Kidney (tissue), 14 donors: ENCODE measurements around the gene FBLN2. TPM values are rescaled to one million over a fixed set of nuclear protein-coding genes. Genes with fewer than 3 reads are reported as not detected.

Experiments
- DNase-seq, 5 donors: peaks; one replicate each; pipeline ENCODE4 v3.0.0-alpha.2; 2013 to 2020
- FAIRE-seq: peaks from 2 replicates; lab custom pipeline; 2012; peaks lifted over from hg19 to GRCh38; lab: Jason Lieb, UNC
- H3K27ac ChIP-seq, 2 donors: one replicate each; pipeline ENCODE4 v1.7.0; 2013; ENCODE audit warnings: low read depth in 2 of 2, low read length in 2 of 2, inconsistent platforms in 1 of 2
- H3K27me3 ChIP-seq: one replicate; pipeline ENCODE4 v1.7.1; 2013; ENCODE audit warnings: low read length, inconsistent platforms; ENCODE audit not compliant: control insufficient read depth, insufficient read depth
- H3K36me3 ChIP-seq, 3 donors: one replicate each; pipeline versions ENCODE4 v1.7.0 to v1.7.1; 2013; ENCODE audit warnings: low read length in 3 of 3, control low read depth in 1 of 3, inconsistent platforms in 1 of 3; ENCODE audit not compliant: insufficient read depth in 3 of 3, control insufficient read depth in 2 of 3
- H3K4me1 ChIP-seq, 3 donors: one replicate each; pipeline versions ENCODE4 v1.7.0 to v1.7.1; 2013; ENCODE audit warnings: low read length in 3 of 3, inconsistent platforms in 1 of 3, low read depth in 1 of 3; ENCODE audit not compliant: control insufficient read depth in 2 of 3, insufficient read depth in 2 of 3
- H3K4me3 ChIP-seq, 3 donors: one replicate each; pipeline versions ENCODE4 v1.7.0 to v1.8.1; 2013; ENCODE audit warnings: low read length in 3 of 3, control low read depth in 1 of 3, inconsistent platforms in 1 of 3
- H3K9ac ChIP-seq, 3 donors: one replicate each; pipeline versions ENCODE4 v1.7.0 to v1.7.1; 2013; ENCODE audit warnings: low read length in 3 of 3, control low read depth in 1 of 3, inconsistent platforms in 1 of 3
- H3K9me3 ChIP-seq, 3 donors: one replicate each; pipeline versions ENCODE4 v1.7.0 to v1.7.1; 2013; ENCODE audit warnings: low read length in 3 of 3, control low read depth in 1 of 3, inconsistent platforms in 1 of 3; ENCODE audit not compliant: control insufficient read depth in 2 of 3, insufficient read depth in 1 of 3
- CTCF ChIP-seq: IDR thresholded peaks from 3 replicates; pipeline ENCODE4 v1.5.1; 2012; ENCODE audit warnings: mild to moderate bottlenecking, moderate library complexity, borderline replicate concordance; ENCODE audit not compliant: insufficient read depth; ENCODE audit errors: extremely low read depth
- intact Hi-C: fragments of 100-400 bp; cut with DNase I; formaldehyde crosslinking; loops from one replicate; pipeline ENCODE4 v1.11.1; 2022
- polyA plus RNA-seq: library from polyadenylated mRNA; stranded (reverse); fragments of 350-450 nt; fragmentation: Illumina TruSeq; extraction: RNeasy Lipid Tissue Mini Kit (QIAGEN cat#74804); gene quantifications from one replicate; pipeline ENCODE4 v1.2.3, GENCODE V29; 2014; ENCODE audit warnings: low read depth, low replicate concordance; ENCODE audit not compliant: insufficient read depth
- total RNA-seq: library from RNA; stranded (reverse); fragmentation: NEBNext Ultra II Directional; extraction: Animal tissue kit (Norgen Biotek cat#: 25700); gene quantifications from one replicate; pipeline ENCODE4 v1.2.1, GENCODE V29; 2021
- donor health status: control.
- donor health status: control.
- donor health status: control.
- donor health status: control.
- donor health status: control.
- donor health status: DM: yes; HTN: yes; CAD: no.
- donor health status: Normal renal cell carcinoma (clear cell type).

FBLN2 gene
- total and polyA plus RNA-seq, 2 donors from 2014 or later: 3.2 to 43.4 TPM

- no peak overlapping the region for H3K9ac ChIP-seq
- no peaks in the 10 kb centered on the region for H3K9me3 ChIP-seq
- intact Hi-C loops: no loop called here
- FAIRE-seq: no peak
- no peak for DNase-seq
- H3K27me3 ChIP-seq: no peaks in the 10 kb centered on the region
- TF ChIP-seq CTCF: no peak
- no peaks in the 10 kb centered on the region for H3K36me3 ChIP-seq
- no peaks in the 10 kb centered on the region for H3K4me1 ChIP-seq
- H3K4me3 ChIP-seq: no peak overlapping the region
- H3K27ac ChIP-seq: no peak overlapping the region
These were observed 80.1 kb downstream of the FBLN2 start for GRCh38 chr3:13628841-13629551.

DNA sequence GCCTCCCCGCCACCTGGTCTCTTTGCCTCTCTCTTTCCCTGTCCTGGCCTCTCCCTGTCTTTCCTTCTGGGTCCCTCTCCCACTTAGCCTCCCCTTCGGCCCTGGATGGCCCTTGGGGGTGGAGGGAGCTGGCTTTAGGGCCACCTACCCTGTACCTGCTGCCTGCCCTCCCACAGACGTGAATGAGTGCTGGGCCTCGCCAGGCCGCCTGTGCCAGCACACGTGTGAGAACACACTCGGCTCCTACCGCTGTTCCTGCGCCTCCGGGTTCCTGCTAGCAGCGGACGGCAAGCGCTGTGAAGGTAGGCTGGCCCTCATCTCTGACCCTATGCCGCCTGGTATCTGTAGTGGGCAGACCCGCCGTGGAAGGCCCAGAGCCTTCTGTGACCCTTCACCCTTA, 80.7 kb downstream of the FBLN2 start:
- no peak for FAIRE-seq
- intact Hi-C loops: no loop called here
- Histone ChIP-seq H3K4me3 (no peak overlapping the region), H3K4me1 (no peaks in the 10 kb centered on the region), H3K36me3 (no peaks in the 10 kb centered on the region), H3K27ac (no peak overlapping the region), H3K9ac (no peak overlapping the region), H3K9me3 (no peaks in the 10 kb centered on the region), H3K27me3 (no peaks in the 10 kb centered on the region)
- TF ChIP-seq CTCF: no peak
- DNase-seq: no peak

GRCh38 chr3:13631256-13631655, 82.3 kb downstream of the FBLN2 start:
- no peak overlapping the region for H3K9ac ChIP-seq
- no peak overlapping the region for H3K27ac ChIP-seq
- no peaks in the 10 kb centered on the region for H3K4me1 ChIP-seq
- no peak for TF ChIP-seq CTCF
- no peaks in the 10 kb centered on the region for H3K9me3 ChIP-seq
- FAIRE-seq (no peak), DNase-seq (no peak)
- H3K36me3 ChIP-seq: no peaks in the 10 kb centered on the region
- H3K4me3 ChIP-seq: no peak overlapping the region
- intact Hi-C loops: no loop called here
- H3K27me3 ChIP-seq: no peaks in the 10 kb centered on the region

- DNase-seq (no peak), FAIRE-seq (no peak)
- H3K4me3 ChIP-seq: no peak overlapping the region
- no peaks in the 10 kb centered on the region for H3K27me3 ChIP-seq
- no peak overlapping the region for H3K9ac ChIP-seq
- no peak for TF ChIP-seq CTCF
- intact Hi-C loops: no loop called here
- no peak overlapping the region for H3K27ac ChIP-seq
- no peaks in the 10 kb centered on the region for H3K4me1 ChIP-seq
- H3K36me3 ChIP-seq: no peaks in the 10 kb centered on the region
- no peaks in the 10 kb centered on the region for H3K9me3 ChIP-seq
These were observed 84.3 kb downstream of the FBLN2 start for GRCh38 chr3:13633176-13633575.
